HCT116 (cell line): ENCODE data around the gene RHEB.

ENCODE experiments used
- CEBPB ChIP-seq: IDR thresholded peaks from 2 replicates; pipeline ENCODE4 v1.6.1; 2012; ENCODE audit warnings: low read depth
- CTCF ChIP-seq, 3 experiments: fragments of 200-600 bp in 1 of 3; sonication (generic) in 1 of 3; IDR thresholded peaks in 2 of 3; conservative IDR thresholded peaks in 1 of 3; 2 replicates each; pipeline ENCODE4 v1.5.1; 2012 to 2017; ENCODE audit warnings: low read depth in 2 of 3, low read length in 2 of 3, antibody characterized with exemption in 1 of 3, borderline replicate concordance in 1 of 3, control low read depth in 1 of 3, mild to moderate bottlenecking in 1 of 3, mixed read lengths in 1 of 3, mixed run types in 1 of 3, moderate library complexity in 1 of 3; ENCODE audit not compliant: insufficient read depth in 1 of 3
- EZH2 ChIP-seq: fragments of 200-600 bp; sonication (generic); IDR thresholded peaks from 2 replicates; pipeline ENCODE4 v1.6.1; 2017; ENCODE audit warnings: antibody characterized with exemption, mixed run types
- JUND ChIP-seq: IDR thresholded peaks from 2 replicates; pipeline ENCODE4 v1.6.1; 2012
- POLR2A ChIP-seq: IDR thresholded peaks from 2 replicates; pipeline ENCODE4 v1.7.0; 2011; ENCODE audit warnings: borderline replicate concordance; ENCODE audit not compliant: insufficient read depth, insufficient read length; ENCODE audit errors: extremely low read depth
- POLR2AphosphoS5 ChIP-seq: IDR thresholded peaks from 2 replicates; pipeline ENCODE4 v1.6.1; 2011; ENCODE audit warnings: mild to moderate bottlenecking, low read depth, low read length, moderate library complexity
- REST ChIP-seq: IDR thresholded peaks from 2 replicates; pipeline ENCODE4 v1.6.1; 2012; ENCODE audit warnings: low read depth
- SP1 ChIP-seq: IDR thresholded peaks from 2 replicates; pipeline ENCODE4 v1.6.1; 2012; ENCODE audit warnings: low read depth
- SRF ChIP-seq: IDR thresholded peaks from 2 replicates; pipeline ENCODE4 v1.6.1; 2012; ENCODE audit warnings: low read depth
- ZFX ChIP-seq: fragments of 450-650 bp; IDR thresholded peaks from 2 replicates; pipeline ENCODE4 v1.6.1; 2017
- ZNF274 ChIP-seq: fragments of 200-500 bp; sonication (Bioruptor generic); IDR thresholded peaks from 2 replicates; pipeline ENCODE4 v1.6.1; 2014; ENCODE audit warnings: mild to moderate bottlenecking, low read depth, low read length, inconsistent platforms

GRCh38 chr7:151539088-151539671, 19.5 kb upstream of the RHEB start:
- TF ChIP-seq CTCF (IDR thresholded peaks at IDR 0.05 in 2 of 3, conservative IDR thresholded peaks at IDR 0.05 in 1 of 3; ENCODE audit: borderline replicate concordance in 1 of 3, insufficient read depth in 1 of 3, low read depth in 2 of 3, low read length in 2 of 3) (no peak), POLR2AphosphoS5 (no peak), POLR2A (no peak), CEBPB (no peak), JUND (no peak), SP1 (no peak), ZNF274 (no peak), REST (no peak), SRF (no peak), ZFX (no peak), EZH2 (no peak)
